GM23338 (cell line): Measurements from ENCODE around the gene PDE4D.

Source experiments
- CTCF ChIP-seq, 2 experiments: fragments of 200-600 bp in 1 of 2; sonication (generic) in 1 of 2; conservative IDR thresholded peaks; 2 replicates each; pipeline versions ENCODE4 v1.5.1 to v1.6.1; 2016 to 2017; ENCODE audit warnings: antibody characterized with exemption in 2 of 2, low read depth in 2 of 2, mild to moderate bottlenecking in 2 of 2, moderate library complexity in 1 of 2
- POLR2AphosphoS5 ChIP-seq: IDR thresholded peaks from 2 replicates; pipeline ENCODE4 v1.6.1; 2016; ENCODE audit warnings: antibody characterized with exemption, low read depth
- REST ChIP-seq: IDR thresholded peaks from one replicate; pipeline ENCODE4 v1.6.1; 2018; ENCODE audit warnings: antibody characterized with exemption; ENCODE audit not compliant: unreplicated experiment
- ZNF462 ChIP-seq: fragments of 250-450 bp; sonication (Bioruptor Pico); IDR thresholded peaks from 2 replicates; pipeline ENCODE4 v1.5.0; 2020; ENCODE audit warnings: mild to moderate bottlenecking, moderate library complexity

GRCh38 chr5:59496524-59497134, 396.9 kb downstream of the PDE4D start:
- TF ChIP-seq CTCF (conservative IDR thresholded peaks at IDR 0.05; ENCODE audit: low read depth in 2 of 2) (peak; percentile 72 to 74), POLR2AphosphoS5 (no peak), REST (no peak), ZNF462 (CRISPR knock-in tag) (no peak)
